ENCODE data around the gene DLGAP1.

DNA sequence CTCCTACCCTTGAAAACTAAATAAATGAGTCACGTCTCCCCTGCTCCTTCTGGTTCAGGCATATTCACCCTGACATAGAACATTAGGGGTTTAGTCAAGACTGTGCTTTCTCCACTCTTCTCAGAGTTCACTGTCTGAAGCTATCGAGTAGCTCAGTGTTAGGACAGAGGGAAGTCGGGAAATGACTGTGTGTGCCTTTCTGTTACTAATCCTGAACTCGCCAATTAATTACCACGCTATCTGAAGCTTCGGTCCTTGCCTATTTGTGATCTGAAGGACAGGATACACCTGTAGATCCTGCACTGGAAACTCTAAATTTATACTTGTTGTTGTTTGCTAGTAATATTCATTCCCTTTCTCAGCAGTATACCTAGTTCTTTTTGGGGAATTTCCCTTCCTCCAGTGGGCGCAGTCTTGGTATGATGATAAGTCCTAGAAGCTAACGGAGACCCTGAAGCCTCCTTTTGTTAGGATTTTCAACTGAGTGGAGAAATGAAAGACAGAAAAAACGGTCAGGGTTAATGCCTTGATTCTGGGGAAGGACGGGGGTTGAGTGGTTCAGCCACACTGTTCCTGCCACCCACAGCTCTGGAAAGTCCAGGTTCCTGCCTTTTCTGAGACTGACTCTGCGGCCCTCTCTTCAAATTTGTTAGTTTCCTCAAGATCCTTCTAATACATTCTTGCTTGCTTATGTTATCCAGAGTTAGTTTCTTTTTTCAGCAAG lies 218.0 kb downstream of the DLGAP1 start:
- TF ChIP-seq CTCF (IDR thresholded peaks at IDR 0.05; ENCODE audit: low read depth, low read length) (no peak), POLR2A (IDR thresholded peaks at IDR 0.05; ENCODE audit: extremely low read depth, insufficient read length) (no peak), MAX (IDR thresholded peaks at IDR 0.05; ENCODE audit: low read depth, low read length) (no peak)

Measured in NB4 (cell line).